Liver (tissue), 3 donors: ENCODE results near the gene NRG3.

Experiments
- ATF3 ChIP-seq: IDR thresholded peaks from 2 replicates; pipeline ENCODE4 v1.6.1; 2016; ENCODE audit warnings: antibody characterized with exemption
- CTCF ChIP-seq: fragments of 150-350 bp; IDR thresholded peaks from 2 replicates; pipeline ENCODE4 v1.5.1; 2017; ENCODE audit warnings: improper control_type of control experiment, low read depth, low read length; ENCODE audit not compliant: missing input control
- EGR1 ChIP-seq, 2 donors: IDR thresholded peaks; 2 replicates each; pipeline ENCODE4 v1.6.1; 2016 to 2018; ENCODE audit warnings: antibody characterized with exemption in 2 of 2, low read depth in 2 of 2
- FOXA1 ChIP-seq: IDR thresholded peaks from 2 replicates; pipeline ENCODE4 v1.6.1; 2016; ENCODE audit warnings: antibody characterized with exemption
- GABPA ChIP-seq, 2 donors: IDR thresholded peaks in 1 of 2; conservative IDR thresholded peaks in 1 of 2; 2 replicates each; pipeline ENCODE4 v1.6.1; 2016; ENCODE audit warnings: antibody characterized with exemption in 2 of 2, mild to moderate bottlenecking in 1 of 2, moderate library complexity in 1 of 2
- HNF4A ChIP-seq, 2 donors: conservative IDR thresholded peaks; 2 replicates each; pipeline ENCODE4 v1.6.1; 2016; ENCODE audit warnings: antibody characterized with exemption in 2 of 2, mild to moderate bottlenecking in 2 of 2
- HNF4G ChIP-seq: IDR thresholded peaks from 2 replicates; pipeline ENCODE4 v1.6.1; 2016; ENCODE audit warnings: antibody characterized with exemption
- JUND ChIP-seq, 2 donors: IDR thresholded peaks; 2 replicates each; pipeline ENCODE4 v1.6.1; 2016; ENCODE audit warnings: antibody characterized with exemption in 2 of 2
- MAX ChIP-seq: IDR thresholded peaks from 2 replicates; pipeline ENCODE4 v1.6.1; 2016; ENCODE audit warnings: antibody characterized with exemption
- NR2F2 ChIP-seq: IDR thresholded peaks from 2 replicates; pipeline ENCODE4 v1.6.1; 2016; ENCODE audit warnings: antibody characterized with exemption
- REST ChIP-seq: IDR thresholded peaks from 2 replicates; pipeline ENCODE4 v1.6.1; 2016; ENCODE audit warnings: antibody characterized with exemption, mild to moderate bottlenecking
- SP1 ChIP-seq: IDR thresholded peaks from 2 replicates; pipeline ENCODE4 v1.6.1; 2018; ENCODE audit warnings: antibody characterized with exemption, mild to moderate bottlenecking
- TAF1 ChIP-seq: conservative IDR thresholded peaks from 2 replicates; pipeline ENCODE4 v1.6.1; 2016; ENCODE audit warnings: antibody characterized with exemption, mild to moderate bottlenecking
- YY1 ChIP-seq: IDR thresholded peaks from 2 replicates; pipeline ENCODE4 v1.6.1; 2016; ENCODE audit warnings: antibody characterized with exemption, mild to moderate bottlenecking
- donor health status: healthy.
- donor health status: healthy.

- TF ChIP-seq NR2F2 (no peak), MAX (no peak), EGR1 (IDR thresholded peaks at IDR 0.05; ENCODE audit: low read depth in 2 of 2) (no peak), TAF1 (no peak), CTCF (no peak), FOXA1 (no peak), ATF3 (no peak), YY1 (no peak), GABPA (IDR thresholded peaks at IDR 0.05 in 1 of 2, conservative IDR thresholded peaks at IDR 0.05 in 1 of 2) (no peak), JUND (IDR thresholded peaks at IDR 0.05) (no peak), REST (no peak), HNF4A (conservative IDR thresholded peaks at IDR 0.05) (no peak), SP1 (no peak), HNF4G (no peak)
These were observed 1060.0 kb downstream of the NRG3 start for GRCh38 chr10:82934947-82935346.
